Measurements from ENCODE around the gene SLC46A2.
A peak's percentile ranks its signal among the peaks of the same experiment; 100 is the strongest.

Gene SLC46A2, protein sequence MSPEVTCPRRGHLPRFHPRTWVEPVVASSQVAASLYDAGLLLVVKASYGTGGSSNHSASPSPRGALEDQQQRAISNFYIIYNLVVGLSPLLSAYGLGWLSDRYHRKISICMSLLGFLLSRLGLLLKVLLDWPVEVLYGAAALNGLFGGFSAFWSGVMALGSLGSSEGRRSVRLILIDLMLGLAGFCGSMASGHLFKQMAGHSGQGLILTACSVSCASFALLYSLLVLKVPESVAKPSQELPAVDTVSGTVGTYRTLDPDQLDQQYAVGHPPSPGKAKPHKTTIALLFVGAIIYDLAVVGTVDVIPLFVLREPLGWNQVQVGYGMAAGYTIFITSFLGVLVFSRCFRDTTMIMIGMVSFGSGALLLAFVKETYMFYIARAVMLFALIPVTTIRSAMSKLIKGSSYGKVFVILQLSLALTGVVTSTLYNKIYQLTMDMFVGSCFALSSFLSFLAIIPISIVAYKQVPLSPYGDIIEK

DNA sequence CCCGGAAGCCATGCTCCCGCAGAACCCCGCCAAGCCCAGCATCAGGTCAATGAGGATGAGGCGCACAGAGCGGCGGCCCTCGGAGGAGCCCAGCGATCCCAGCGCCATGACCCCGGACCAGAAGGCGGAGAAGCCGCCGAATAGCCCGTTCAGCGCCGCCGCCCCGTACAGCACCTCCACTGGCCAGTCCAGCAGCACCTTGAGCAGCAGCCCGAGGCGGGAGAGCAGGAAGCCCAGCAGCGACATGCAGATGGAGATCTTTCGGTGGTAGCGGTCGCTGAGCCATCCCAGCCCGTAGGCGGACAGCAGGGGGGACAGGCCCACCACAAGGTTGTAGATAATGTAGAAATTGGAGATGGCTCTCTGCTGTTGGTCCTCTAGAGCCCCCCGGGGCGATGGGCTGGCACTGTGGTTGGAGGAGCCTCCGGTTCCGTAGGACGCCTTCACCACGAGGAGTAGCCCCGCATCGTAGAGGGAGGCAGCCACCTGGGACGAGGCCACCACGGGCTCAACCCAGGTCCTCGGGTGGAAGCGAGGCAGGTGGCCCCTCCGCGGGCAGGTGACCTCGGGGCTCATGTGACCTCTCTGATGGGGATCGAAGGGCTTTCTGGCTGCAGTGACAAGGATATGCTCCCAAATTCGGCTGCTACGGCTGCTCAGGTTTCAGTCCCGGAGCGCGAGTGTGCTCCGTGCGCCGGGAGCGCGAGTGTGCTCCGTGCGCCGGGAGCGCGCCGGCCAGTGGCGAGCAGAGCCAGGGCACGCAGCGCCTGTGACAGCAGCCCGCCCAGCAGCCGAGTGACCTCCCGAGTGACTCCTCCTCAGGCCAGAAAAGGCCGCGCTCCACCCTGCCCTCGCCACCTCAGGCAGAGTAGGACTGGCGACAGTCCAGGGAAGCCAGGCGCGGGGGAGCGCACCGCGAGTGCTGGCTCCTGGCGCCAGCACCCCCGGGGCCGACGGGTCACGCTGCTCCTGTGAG lies at the start of gene SLC46A2:
SLC46A2 (minus strand) TSS at position 771 of the 976 bp plus-strand sequence; CDS start at position 576, 195 bp downstream.
- H3K27me3 ChIP-seq (replicated peaks; ENCODE audit: control insufficient read depth, insufficient read depth, low read length): peaks cover 16% of the 10 kb centered on the region
- peak; percentile 13 for DNase-seq (ENCODE audit: low read depth)
- H3K4me1 ChIP-seq (ENCODE audit: control insufficient read depth, insufficient read depth, low read length): peaks cover 37% of the 10 kb centered on the region
- H3K9me3 ChIP-seq (ENCODE audit: control insufficient read depth, low read length): no peaks in the 10 kb centered on the region
- H3K36me3 ChIP-seq (ENCODE audit: control insufficient read depth, insufficient read depth, low read length, severe bottlenecking): no peaks in the 10 kb centered on the region
- H3K4me3 ChIP-seq (ENCODE audit: low read length): peak within 1 kb of the TSS; percentile 80
- H3K9ac ChIP-seq (ENCODE audit: low read length): peak within 1 kb of the TSS; percentile 55

DNA sequence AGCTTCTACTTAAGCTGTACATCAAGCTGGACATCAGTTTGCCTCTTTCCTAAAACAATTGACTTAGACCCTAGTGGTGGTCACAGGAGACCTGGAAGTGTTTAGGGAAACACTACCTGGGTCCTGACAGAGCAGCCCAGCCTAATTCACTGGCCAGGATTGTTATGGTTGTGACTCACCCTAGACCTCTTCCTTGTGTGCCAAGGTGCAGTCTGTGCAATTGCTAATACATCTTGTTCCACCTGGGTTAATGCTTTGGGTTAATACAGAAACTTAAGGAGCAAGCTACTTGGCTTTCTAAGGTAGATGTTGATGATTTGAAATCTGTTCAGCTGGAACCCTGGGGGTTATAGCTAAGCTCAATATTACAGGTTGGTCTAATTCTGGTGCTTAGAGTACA lies 48.7 kb upstream of the SLC46A2 start:
- Histone ChIP-seq H3K4me1 (ENCODE audit: control insufficient read depth, insufficient read depth, low read length) (no peaks in the 10 kb centered on the region), H3K9me3 (ENCODE audit: control insufficient read depth, low read length) (no peaks in the 10 kb centered on the region), H3K36me3 (ENCODE audit: control insufficient read depth, insufficient read depth, low read length, severe bottlenecking) (no peaks in the 10 kb centered on the region), H3K4me3 (ENCODE audit: low read length) (no peak overlapping the region), H3K27me3 (replicated peaks; ENCODE audit: control insufficient read depth, insufficient read depth, low read length) (peaks cover 15% of the 10 kb centered on the region), H3K9ac (ENCODE audit: low read length) (no peak overlapping the region)
- no peak for DNase-seq (ENCODE audit: low read depth)

DNA sequence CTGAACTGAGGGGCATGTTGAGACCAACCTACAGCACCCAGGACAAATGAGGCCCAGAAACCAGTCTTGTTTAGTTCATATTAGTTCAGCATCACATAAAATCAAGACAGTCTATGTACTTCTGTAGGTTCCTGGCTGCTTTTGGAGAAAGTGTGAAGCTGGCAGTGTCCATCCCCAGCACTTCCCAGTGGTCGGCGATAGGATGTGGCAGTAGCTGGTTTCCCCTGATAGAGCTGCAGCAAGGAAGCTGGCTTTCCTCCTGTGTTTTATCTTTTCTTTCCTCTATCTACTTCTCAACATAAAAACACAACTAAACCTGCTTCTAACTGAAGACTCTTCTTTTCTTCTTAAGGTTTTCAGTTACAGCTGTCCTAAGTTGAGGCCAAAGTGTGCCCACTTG lies 43.0 kb upstream of the SLC46A2 start:
- Histone ChIP-seq H3K4me1 (ENCODE audit: control insufficient read depth, insufficient read depth, low read length) (no peaks in the 10 kb centered on the region), H3K36me3 (ENCODE audit: control insufficient read depth, insufficient read depth, low read length, severe bottlenecking) (no peaks in the 10 kb centered on the region), H3K27me3 (replicated peaks; ENCODE audit: control insufficient read depth, insufficient read depth, low read length) (peaks cover 14% of the 10 kb centered on the region), H3K9ac (ENCODE audit: low read length) (no peak overlapping the region), H3K4me3 (ENCODE audit: low read length) (no peak overlapping the region), H3K9me3 (ENCODE audit: control insufficient read depth, low read length) (no peaks in the 10 kb centered on the region)
- no peak for DNase-seq (ENCODE audit: low read depth)

DNA sequence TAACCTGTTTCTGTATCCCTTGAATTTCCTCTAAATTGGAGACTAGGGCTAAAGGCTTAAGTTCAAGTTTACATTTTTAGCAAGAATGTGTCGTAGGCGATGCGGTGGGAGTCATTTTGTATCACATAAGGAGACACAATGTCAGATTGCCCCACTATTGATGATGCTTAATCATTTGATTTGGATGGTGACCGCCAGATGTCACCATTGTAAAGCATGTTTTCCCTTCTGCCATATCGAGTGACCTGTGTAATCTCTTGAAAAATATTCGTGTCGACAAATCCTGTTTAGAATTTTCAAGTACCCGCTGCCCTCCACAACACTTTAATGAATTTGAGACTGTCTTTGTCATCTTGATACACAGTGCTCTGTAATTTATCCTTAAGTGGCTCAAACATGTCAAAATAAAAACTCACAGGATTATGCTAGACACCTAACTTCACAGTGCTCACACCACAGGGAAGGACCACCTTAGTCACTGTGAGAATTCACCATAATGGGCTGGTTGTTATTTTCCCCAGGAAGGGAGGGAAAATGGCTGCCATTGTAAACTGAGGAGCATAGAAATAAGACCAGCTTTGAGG lies 34.5 kb upstream of the SLC46A2 start:
- Histone ChIP-seq H3K9ac (ENCODE audit: low read length) (no peak overlapping the region), H3K27me3 (replicated peaks; ENCODE audit: control insufficient read depth, insufficient read depth, low read length) (peaks cover 3% of the 10 kb centered on the region), H3K4me1 (ENCODE audit: control insufficient read depth, insufficient read depth, low read length) (peaks cover 3% of the 10 kb centered on the region), H3K9me3 (ENCODE audit: control insufficient read depth, low read length) (no peaks in the 10 kb centered on the region), H3K4me3 (ENCODE audit: low read length) (no peak overlapping the region), H3K36me3 (ENCODE audit: control insufficient read depth, insufficient read depth, low read length, severe bottlenecking) (no peaks in the 10 kb centered on the region)
- DNase-seq (ENCODE audit: low read depth): peak; percentile 26

DNA sequence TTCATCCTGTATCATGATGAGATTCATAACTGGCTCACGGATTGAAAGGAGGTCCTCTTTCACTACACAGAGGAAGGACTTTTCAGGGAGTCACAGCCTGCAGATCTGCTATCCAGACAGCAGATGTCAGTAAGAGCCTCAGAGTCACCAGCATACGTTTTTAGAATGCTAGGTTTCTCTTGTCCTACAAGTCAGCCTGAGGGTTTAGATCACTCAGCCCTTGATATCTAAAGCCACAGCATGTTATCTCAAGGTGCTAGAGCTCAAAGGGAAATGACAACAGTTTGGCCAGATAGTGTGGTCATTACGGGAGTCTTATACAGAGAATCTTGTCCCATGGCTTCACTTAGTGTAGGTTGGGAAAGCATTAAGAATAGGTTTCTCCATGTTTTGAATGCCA lies 30.9 kb upstream of the SLC46A2 start:
- Histone ChIP-seq H3K27me3 (replicated peaks; ENCODE audit: control insufficient read depth, insufficient read depth, low read length) (no peaks in the 10 kb centered on the region), H3K4me1 (ENCODE audit: control insufficient read depth, insufficient read depth, low read length) (peaks cover 3% of the 10 kb centered on the region), H3K9me3 (ENCODE audit: control insufficient read depth, low read length) (no peaks in the 10 kb centered on the region), H3K4me3 (ENCODE audit: low read length) (no peak overlapping the region), H3K9ac (ENCODE audit: low read length) (no peak overlapping the region), H3K36me3 (ENCODE audit: control insufficient read depth, insufficient read depth, low read length, severe bottlenecking) (no peaks in the 10 kb centered on the region)
- DNase-seq (ENCODE audit: low read depth): peak; percentile 76

DNA sequence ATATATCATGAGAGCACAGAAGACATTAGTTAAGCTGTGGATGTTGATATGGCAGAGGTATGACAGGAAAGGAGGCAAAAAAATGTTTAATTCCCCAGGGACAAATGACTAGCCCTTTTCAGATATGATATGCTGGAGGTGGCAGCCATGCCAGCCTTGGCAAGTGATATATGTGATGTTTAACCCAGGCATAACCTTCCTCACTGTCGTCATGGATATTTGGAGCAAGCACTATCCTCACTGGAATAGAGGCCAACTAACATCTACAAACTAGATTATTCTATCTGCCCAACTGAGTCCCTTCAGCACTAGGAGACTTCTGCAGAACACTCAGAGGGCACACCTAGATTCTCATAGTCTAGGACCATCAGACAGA lies 27.3 kb upstream of the SLC46A2 start:
- DNase-seq (ENCODE audit: low read depth): no peak
- Histone ChIP-seq H3K4me3 (ENCODE audit: low read length) (no peak overlapping the region), H3K27me3 (replicated peaks; ENCODE audit: control insufficient read depth, insufficient read depth, low read length) (no peaks in the 10 kb centered on the region), H3K9me3 (ENCODE audit: control insufficient read depth, low read length) (no peaks in the 10 kb centered on the region), H3K36me3 (ENCODE audit: control insufficient read depth, insufficient read depth, low read length, severe bottlenecking) (no peaks in the 10 kb centered on the region), H3K4me1 (ENCODE audit: control insufficient read depth, insufficient read depth, low read length) (peaks cover 3% of the 10 kb centered on the region), H3K9ac (ENCODE audit: low read length) (no peak overlapping the region)

DNA sequence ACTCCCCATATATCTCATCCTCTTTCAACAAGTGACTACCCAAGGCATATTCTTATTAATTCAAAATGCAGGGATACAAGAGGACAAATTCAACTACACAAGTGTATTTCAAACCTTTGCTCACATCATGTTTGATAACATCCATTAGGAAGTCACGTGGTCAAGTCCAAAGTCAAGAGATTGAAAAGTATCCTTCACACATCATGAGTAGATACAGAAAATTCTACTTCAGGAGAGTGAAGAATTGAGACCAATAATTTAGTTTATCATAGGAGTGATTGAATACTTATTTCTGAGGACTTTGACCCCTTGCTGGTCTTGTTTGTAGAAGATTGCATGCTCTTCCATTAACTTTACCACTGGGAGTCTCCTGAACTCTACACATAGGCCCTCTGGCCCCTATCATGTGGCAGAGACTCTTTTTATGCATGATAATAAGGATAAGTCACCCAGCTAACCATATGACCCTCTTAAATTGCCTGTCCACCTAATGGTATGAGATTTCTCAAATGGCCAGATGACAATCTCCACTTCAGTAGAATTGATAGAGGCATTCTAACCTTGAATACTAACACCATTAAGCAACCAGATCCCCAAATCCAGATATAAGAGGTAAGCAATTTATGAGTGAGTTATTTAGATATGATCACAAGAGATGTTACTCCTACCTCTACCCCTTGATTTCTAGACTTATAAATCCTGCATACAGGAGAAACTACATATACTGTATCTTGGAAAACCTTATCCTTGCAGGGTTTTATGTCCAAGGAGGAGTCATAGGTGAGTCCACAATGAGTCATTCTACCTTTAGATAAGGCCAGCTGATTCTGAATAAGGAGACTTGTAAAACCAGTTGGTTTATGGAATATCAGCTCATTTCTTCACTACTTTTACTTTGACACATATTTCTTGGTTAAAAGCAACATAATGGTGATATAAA lies 26.6 kb upstream of the SLC46A2 start:
- no peak for DNase-seq (ENCODE audit: low read depth)
- Histone ChIP-seq H3K27me3 (replicated peaks; ENCODE audit: control insufficient read depth, insufficient read depth, low read length) (no peaks in the 10 kb centered on the region), H3K9me3 (ENCODE audit: control insufficient read depth, low read length) (no peaks in the 10 kb centered on the region), H3K4me3 (ENCODE audit: low read length) (no peak overlapping the region), H3K9ac (ENCODE audit: low read length) (no peak overlapping the region), H3K36me3 (ENCODE audit: control insufficient read depth, insufficient read depth, low read length, severe bottlenecking) (no peaks in the 10 kb centered on the region), H3K4me1 (ENCODE audit: control insufficient read depth, insufficient read depth, low read length) (peaks cover 3% of the 10 kb centered on the region)

DNA sequence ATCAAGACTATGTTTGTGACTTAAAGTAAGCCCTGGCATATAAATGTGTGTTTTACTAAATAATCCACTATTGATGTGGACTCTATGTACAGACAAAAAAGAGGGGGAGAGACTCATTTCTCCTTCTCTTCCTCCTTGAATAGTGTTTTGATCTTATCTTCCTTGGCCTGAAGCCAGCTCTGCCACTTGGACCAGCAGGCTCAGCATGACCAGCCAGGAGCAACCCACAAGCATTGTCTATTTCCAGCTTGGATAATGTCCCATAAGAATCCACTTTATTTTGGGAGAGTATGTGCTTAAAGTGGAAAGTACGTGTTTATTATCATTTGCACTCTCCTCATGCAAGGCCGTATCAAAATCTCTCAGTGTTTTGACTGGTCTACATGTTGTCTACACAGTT lies 23.8 kb upstream of the SLC46A2 start:
- Histone ChIP-seq H3K9me3 (ENCODE audit: control insufficient read depth, low read length) (no peaks in the 10 kb centered on the region), H3K36me3 (ENCODE audit: control insufficient read depth, insufficient read depth, low read length, severe bottlenecking) (no peaks in the 10 kb centered on the region), H3K9ac (ENCODE audit: low read length) (no peak overlapping the region), H3K27me3 (replicated peaks; ENCODE audit: control insufficient read depth, insufficient read depth, low read length) (peaks cover 22% of the 10 kb centered on the region), H3K4me1 (ENCODE audit: control insufficient read depth, insufficient read depth, low read length) (no peaks in the 10 kb centered on the region), H3K4me3 (ENCODE audit: low read length) (no peak overlapping the region)
- no peak for DNase-seq (ENCODE audit: low read depth)

DNA sequence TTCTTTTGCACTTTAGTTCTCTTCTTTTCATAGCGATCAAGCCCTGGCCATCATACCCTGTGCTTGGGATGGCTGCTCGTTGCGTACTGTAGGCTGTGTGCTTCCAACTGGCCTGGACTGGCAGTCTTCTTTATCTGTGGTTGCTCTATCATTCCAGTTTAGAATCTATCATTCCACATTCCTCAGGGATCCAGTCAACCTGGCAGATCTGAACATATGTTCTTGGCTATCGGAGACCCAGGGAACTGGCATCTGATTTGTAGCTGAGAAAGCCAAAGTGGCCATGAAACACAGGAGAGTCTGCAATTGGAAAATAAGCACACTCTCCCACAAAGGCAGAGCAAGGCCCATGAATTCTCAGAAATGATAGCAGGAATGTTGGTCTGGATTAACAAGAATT lies 22.6 kb upstream of the SLC46A2 start:
- no peaks in the 10 kb centered on the region for H3K36me3 ChIP-seq (ENCODE audit: control insufficient read depth, insufficient read depth, low read length, severe bottlenecking)
- H3K4me1 ChIP-seq (ENCODE audit: control insufficient read depth, insufficient read depth, low read length): no peaks in the 10 kb centered on the region
- H3K27me3 ChIP-seq (replicated peaks; ENCODE audit: control insufficient read depth, insufficient read depth, low read length): peaks cover 25% of the 10 kb centered on the region
- no peak overlapping the region for H3K4me3 ChIP-seq (ENCODE audit: low read length)
- no peak for DNase-seq (ENCODE audit: low read depth)
- H3K9ac ChIP-seq (ENCODE audit: low read length): no peak overlapping the region
- H3K9me3 ChIP-seq (ENCODE audit: control insufficient read depth, low read length): no peaks in the 10 kb centered on the region

DNA sequence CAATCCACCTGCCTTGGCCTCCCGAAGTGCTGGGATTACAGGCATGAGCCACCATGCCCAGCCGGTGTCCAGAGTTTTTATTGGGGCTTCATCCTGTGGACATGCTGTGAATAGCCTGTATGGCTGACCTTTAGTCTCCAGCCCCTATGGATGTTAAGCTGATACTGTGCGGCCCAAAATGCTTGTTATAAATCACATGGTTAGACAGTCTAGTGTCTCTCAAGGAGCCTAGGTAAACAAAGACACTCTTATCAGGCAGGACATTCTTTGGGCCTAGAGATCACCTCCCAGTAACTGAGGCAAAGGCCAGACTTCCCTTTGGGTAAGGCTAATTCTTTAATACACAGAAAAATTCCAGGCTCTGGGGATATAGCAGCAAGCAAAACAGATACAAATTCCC lies 22.0 kb upstream of the SLC46A2 start:
- Histone ChIP-seq H3K27me3 (replicated peaks; ENCODE audit: control insufficient read depth, insufficient read depth, low read length) (peaks cover 25% of the 10 kb centered on the region), H3K4me3 (ENCODE audit: low read length) (no peak overlapping the region), H3K4me1 (ENCODE audit: control insufficient read depth, insufficient read depth, low read length) (no peaks in the 10 kb centered on the region), H3K9me3 (ENCODE audit: control insufficient read depth, low read length) (no peaks in the 10 kb centered on the region), H3K36me3 (ENCODE audit: control insufficient read depth, insufficient read depth, low read length, severe bottlenecking) (no peaks in the 10 kb centered on the region), H3K9ac (ENCODE audit: low read length) (no peak overlapping the region)
- no peak for DNase-seq (ENCODE audit: low read depth)

Data from adipocyte (in vitro differentiated cells).